DMS79 (cell line): ENCODE data around the gene NRAS.
A peak's percentile ranks its signal among the peaks of the same experiment; 100 is the strongest.

Source experiments
- DNase-seq: peaks from one replicate; lab custom pipeline; 2025; lab: John Stamatoyannopoulos, UW

Gene NRAS

GRCh38 chr1:114676115-114676514 lies 40.5 kb downstream of the NRAS start:
- no peak for DNase-seq

GRCh38 chr1:114671939-114672275 lies 44.7 kb downstream of the NRAS start:
- DNase-seq, result no peak

- DNase-seq, result no peak
Observed at GRCh38 chr1:114671011-114671938, 45.3 kb downstream of the NRAS start.

- DNase-seq, result peak; percentile 43
Observed at GRCh38 chr1:114670083-114671010, 46.2 kb downstream of the NRAS start.

GRCh38 chr1:114669562-114670082 lies 46.9 kb downstream of the NRAS start, which contains the start of gene DENND2C:
Gene DENND2C, minus strand, starts transcription at chr1:114670049. Its CDS starts 44,065 bp downstream, at chr1:114625984.
- no peak for DNase-seq

- no peak for DNase-seq
Observed at GRCh38 chr1:114668784-114669561, 47.6 kb downstream of the NRAS start.

- no peak for DNase-seq
Observed at GRCh38 chr1:114668373-114668772, 48.2 kb downstream of the NRAS start.

GRCh38 chr1:114666954-114667353 lies 49.6 kb downstream of the NRAS start:
- DNase-seq, result no peak

- DNase-seq, result no peak
Observed at GRCh38 chr1:114660238-114660637, 56.3 kb downstream of the NRAS start.
